Omental fat pad (tissue), 4 donors: ENCODE data around the gene AJAP1. TPM values are rescaled to one million over a fixed set of nuclear protein-coding genes. Genes with fewer than 3 reads are reported as not detected.

Experiments used
- ATAC-seq: fragments of 150-250 bp; one replicate; pipeline ENCODE4 v1.9.1; 2016; ENCODE audit warnings: mild to moderate bottlenecking, moderate library complexity; ENCODE audit not compliant: low FRiP score
- DNase-seq: peaks from one replicate; pipeline ENCODE4 v3.0.0-alpha.2; 2019; ENCODE audit warnings: low spot score
- CTCF ChIP-seq, 3 donors: fragments of 450-650 bp; IDR thresholded peaks; one replicate each; pipeline ENCODE4 v1.5.1; 2016 to 2017; ENCODE audit warnings: antibody characterized with exemption in 3 of 3, mild to moderate bottlenecking in 3 of 3, moderate library complexity in 2 of 3
- total RNA-seq, 4 donors: library from RNA; depleted of rRNA; stranded (reverse); fragments of >200 nt; gene quantifications; one replicate each; pipeline ENCODE4 v1.1.0, GENCODE V29; 2016

Gene AJAP1
- total RNA-seq = under 1 TPM; 0.06 to 0.63 (median 0.53) TPM

GRCh38 chr1:4653796-4654725 lies at the start of gene AJAP1:
AJAP1 (plus strand) TSS chr1:4654609; CDS start chr1:4655426, 817 bp downstream.
- no peak for DNase-seq
- no peak for TF ChIP-seq CTCF (IDR thresholded peaks at IDR 0.05)
- ATAC-seq = no peak

GRCh38 chr1:4605158-4605557 lies 49.3 kb upstream of the AJAP1 start:
- TF ChIP-seq CTCF (IDR thresholded peaks at IDR 0.05) = no peak
- ATAC-seq (no peak), DNase-seq (no peak)

- TF ChIP-seq CTCF (IDR thresholded peaks at IDR 0.05) = no peak
- ATAC-seq = no peak
- DNase-seq = no peak
Observed at GRCh38 chr1:4611563-4612341, 42.7 kb upstream of the AJAP1 start.

GRCh38 chr1:4612991-4613390 lies 41.4 kb upstream of the AJAP1 start:
- no peak for TF ChIP-seq CTCF (IDR thresholded peaks at IDR 0.05)
- DNase-seq (no peak), ATAC-seq (no peak)

GRCh38 chr1:4613606-4614370 lies 40.6 kb upstream of the AJAP1 start:
- no peak for DNase-seq
- no peak for TF ChIP-seq CTCF (IDR thresholded peaks at IDR 0.05)
- ATAC-seq = no peak

- no peak for DNase-seq
- TF ChIP-seq CTCF (IDR thresholded peaks at IDR 0.05) = no peak
Observed at GRCh38 chr1:4614371-4615137, 39.9 kb upstream of the AJAP1 start.

More at GRCh38 chr1:4614371-4615137, 39.9 kb upstream of the AJAP1 start:
- no peak for ATAC-seq
